ENCODE results near the gene MCC. TPM values are rescaled to one million over a fixed set of nuclear protein-coding genes. Genes with fewer than 3 reads are reported as not detected.

Gene MCC
- total RNA-seq, 1 donor from 2014 or later, result 36.3 TPM

- ATAC-seq, result no peak
- DNase-seq (ENCODE audit: low spot score), result no peak
Measured at GRCh38 chr5:113188436-113188835, 299.8 kb downstream of the MCC start.

- DNase-seq (ENCODE audit: low spot score), result no peak
- ATAC-seq, result no peak
Measured at GRCh38 chr5:113187906-113188305, 300.3 kb downstream of the MCC start.

DNA sequence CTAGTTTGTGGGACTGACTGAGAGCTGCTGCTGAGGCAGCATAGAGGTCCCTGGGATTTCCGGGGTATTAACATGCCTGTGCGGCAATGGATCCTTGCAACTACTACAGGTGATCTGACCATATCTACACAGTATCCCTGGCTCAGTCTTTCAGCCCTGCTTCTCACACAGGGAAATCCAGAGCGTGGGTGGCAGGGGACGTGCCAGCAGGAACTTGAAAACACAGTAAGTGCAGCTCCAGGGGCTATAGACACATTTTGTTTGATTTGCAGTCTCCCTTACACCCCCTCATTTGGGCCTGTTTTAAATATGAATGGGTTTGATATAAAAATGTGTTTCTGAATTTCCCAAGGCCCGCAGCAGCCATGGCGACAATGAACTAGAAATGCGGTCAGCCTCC, 302.2 kb downstream of the MCC start:
- DNase-seq (ENCODE audit: low spot score), result no peak
- ATAC-seq, result no peak

- DNase-seq (ENCODE audit: low spot score) (no peak), ATAC-seq (no peak)
Measured at GRCh38 chr5:113183694-113184093, 304.6 kb downstream of the MCC start.

GRCh38 chr5:113182658-113183344, 305.5 kb downstream of the MCC start:
- no peak for ATAC-seq

DNA sequence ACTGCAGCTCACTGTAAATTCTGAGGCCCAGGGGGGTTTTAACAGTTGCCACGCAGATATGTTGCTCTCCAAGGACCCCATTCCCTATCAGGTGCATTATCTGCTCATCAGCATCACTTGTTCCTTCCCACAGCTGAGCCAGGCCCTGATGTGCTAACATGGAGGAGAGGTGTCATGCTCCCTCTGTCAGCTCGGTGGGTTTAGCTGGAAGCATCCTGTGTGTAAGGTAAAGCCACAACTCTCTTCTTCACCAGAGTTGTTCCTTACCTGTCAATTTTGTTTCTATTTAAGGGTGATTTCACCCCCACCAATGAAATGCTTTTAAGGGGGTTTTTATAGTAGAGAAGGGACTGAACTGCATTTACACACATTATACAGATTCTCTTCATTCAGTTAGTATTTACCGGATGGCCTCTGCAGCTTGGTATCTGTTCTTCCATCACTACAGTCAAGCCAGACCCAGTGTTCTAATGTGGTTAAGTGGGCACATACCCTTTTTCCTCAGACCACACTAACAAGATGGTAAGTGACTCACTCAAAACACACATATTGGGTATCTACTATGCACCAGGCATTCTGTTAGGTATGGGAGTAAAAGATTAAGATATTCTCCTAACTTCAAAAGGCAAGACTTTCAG, 306.3 kb downstream of the MCC start:
- DNase-seq (ENCODE audit: low spot score) (no peak), ATAC-seq (no peak)

More at GRCh38 chr5:113182658-113183344, 305.5 kb downstream of the MCC start:
- no peak for DNase-seq (ENCODE audit: low spot score)

- ATAC-seq, result no peak
- DNase-seq (ENCODE audit: low spot score), result no peak
Measured at GRCh38 chr5:113181409-113181808, 306.8 kb downstream of the MCC start.

DNA sequence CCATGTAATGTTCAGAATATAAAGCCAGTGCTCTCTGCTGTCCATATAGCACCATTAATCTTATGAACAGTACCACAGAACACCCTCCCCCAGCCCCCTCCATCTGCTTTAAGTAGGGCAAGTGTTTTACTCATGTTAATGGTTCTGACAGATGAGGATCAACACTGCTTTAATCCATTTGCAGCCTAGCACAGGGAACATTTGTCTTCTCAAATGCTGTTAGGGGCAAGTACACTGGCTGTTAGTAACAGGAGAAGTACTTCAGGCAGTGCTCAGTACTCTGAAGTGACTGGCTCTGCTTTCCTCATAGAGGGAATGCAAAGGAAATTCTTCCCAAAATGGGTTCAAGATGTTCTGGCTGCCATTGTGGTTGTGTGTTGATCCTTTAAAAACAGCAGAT, 309.1 kb downstream of the MCC start:
- ATAC-seq, result no peak
- no peak for DNase-seq (ENCODE audit: low spot score)

GRCh38 chr5:113178073-113178779, 310.0 kb downstream of the MCC start:
- DNase-seq (ENCODE audit: low spot score) (no peak), ATAC-seq (peak; percentile 8)

- DNase-seq (ENCODE audit: low spot score) (peak; percentile 62), ATAC-seq (peak; percentile 86)
Measured at GRCh38 chr5:113177225-113177624, 311.0 kb downstream of the MCC start.

DNA sequence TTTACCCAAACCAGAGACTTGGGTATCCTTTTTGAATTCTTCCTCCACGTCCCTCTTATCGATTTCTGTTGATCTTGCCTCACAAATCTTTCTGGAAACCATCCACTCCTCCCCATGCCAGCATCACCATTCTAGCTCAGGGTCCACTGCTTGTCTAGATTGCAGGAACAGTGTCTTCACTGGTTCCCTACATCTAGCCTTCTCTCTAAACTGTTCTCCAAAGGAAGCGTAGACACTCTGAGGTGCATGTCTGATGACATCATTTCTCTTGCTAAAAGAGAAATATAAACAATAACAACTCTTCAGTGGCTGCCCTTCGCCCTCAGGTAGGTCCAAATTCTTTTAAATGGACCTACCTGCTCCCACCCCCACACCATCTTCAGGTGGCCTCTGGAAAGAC, 311.5 kb downstream of the MCC start:
- DNase-seq (ENCODE audit: low spot score) (no peak), ATAC-seq (peak; percentile 61)

DNA sequence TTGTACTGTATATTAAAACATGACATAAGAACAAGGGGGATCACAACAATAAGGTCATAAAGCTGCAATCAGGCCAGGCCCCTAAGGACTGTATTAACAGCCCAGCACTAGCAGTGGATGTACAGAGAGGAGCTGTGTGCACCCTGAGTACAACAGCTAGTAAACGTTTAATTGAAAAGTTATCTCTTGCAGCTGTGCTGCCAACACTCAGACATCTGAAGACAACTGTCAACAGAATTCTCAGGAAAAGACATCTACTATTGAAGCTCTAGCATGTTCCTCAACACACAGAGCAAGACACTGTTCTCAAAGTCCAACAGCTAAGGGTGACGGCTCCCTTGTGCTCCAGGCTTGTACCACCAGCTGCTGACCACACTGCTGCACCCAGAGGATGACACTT, 312.1 kb downstream of the MCC start:
- ATAC-seq, result peak; percentile 27
- DNase-seq (ENCODE audit: low spot score), result no peak

DNA sequence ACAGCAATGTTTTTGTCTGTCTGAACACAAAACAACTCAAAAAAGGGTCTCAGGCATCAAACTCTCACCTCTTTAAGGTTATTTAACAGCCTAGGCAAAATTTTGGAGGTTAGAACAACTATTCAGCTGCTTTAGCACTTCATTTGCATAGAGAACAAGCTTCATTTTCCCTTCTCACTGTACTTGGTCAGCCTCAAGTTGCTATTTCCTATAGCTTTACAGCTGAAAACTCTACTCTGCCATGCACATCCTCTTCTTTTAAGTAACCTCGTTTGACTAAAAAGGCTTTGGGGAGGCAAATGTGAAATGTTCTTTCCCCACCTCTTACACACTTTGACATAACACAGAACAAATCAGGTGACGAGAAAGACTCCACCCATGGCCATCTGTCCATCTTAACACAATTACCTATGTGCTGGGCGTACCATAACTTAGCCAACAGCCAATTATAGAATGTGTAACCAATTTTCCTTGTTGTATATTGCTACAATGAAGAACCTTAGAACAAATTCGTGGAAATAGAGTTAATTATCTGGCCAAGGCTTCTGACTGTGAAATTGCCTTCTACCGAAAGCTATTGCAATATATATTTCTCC, 315.9 kb downstream of the MCC start:
- DNase-seq (ENCODE audit: low spot score) (no peak), ATAC-seq (no peak)

DNA sequence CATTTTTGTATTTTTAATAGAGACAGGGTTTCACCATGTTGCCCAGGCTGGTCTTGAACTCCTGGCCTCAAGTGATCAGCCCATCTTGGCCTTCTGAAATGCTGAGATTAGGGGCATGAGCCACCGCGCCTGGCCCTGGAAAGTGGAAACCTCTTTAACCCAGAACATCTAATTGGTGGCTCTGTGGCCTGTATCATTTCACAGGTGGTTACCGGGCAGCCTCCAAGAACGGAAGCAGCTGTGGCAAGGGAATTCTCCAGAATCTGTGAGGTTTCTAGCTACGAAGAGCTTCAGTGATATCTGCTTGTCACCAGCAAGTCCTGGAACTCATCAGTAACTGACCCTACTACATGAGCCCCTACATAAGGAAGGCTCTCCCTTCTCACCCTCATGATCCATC, 316.7 kb downstream of the MCC start:
- no peak for ATAC-seq
- no peak for DNase-seq (ENCODE audit: low spot score)

DNA sequence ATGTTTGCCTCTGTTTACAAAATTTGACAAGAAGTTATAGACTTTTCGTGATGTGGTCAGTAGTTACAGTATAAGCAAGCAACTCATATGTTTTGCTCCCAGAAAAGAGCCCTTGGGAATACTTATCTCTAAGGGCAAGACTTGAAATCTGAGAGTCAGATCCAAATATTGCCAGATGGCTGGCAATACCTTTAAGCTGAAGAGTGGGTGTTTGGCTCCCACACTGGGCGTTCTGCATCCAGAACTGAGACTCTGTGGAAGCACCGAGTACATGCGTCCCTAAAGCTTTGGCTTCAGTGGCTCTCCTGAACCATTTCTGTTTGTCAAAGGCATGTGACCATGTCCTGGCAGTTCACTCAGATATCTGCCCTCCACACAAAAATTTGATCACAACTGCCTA, 317.5 kb downstream of the MCC start:
- DNase-seq (ENCODE audit: low spot score) (no peak), ATAC-seq (peak; percentile 32)

DNA sequence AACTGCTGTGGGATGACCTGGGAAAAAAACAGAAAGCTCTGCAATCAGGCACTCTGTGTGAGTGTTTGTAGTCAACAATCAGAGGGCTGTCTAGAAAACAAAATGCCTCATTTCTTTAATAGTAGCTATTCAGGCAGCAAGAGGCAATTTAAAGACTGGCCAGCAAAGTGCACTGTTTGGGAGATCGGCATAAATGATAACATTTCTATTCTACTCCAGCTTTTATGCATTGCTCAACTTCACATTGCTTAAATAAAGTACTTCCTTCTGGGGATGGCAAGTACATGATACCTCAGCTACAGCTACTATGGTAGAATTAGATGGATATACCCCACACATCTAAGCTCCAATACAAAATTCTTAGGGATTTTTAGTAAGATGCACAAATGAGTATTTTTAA, 318.5 kb downstream of the MCC start:
- DNase-seq (ENCODE audit: low spot score) (no peak), ATAC-seq (peak; percentile 35)

GRCh38 chr5:113167985-113168384, 320.3 kb downstream of the MCC start:
- ATAC-seq (no peak), DNase-seq (ENCODE audit: low spot score) (no peak)

DNA sequence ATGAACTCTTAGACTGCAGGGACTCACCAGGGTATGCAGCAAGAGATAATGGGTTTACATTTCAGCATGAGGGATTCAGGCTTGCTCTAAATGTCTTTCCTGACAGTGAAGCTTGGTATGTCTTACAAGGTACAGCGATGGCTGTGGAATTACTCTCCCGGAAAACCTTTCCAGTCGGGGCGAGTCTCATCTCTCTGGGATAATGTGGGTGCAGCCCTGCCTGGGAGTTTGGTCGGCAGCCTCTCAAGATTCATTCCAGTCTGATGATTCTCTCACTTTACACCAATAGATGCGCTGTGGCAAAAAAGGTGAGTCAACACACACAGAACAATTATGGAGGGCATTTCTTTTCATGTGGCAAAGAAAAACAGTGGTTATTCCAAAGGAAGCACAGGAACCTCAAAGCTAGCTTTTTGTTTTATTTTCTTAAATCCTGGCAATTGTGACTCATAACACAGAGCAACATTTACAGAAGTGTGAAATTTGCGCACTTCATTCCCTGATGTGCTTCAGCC, 321.3 kb downstream of the MCC start:
- ATAC-seq (no peak), DNase-seq (ENCODE audit: low spot score) (no peak)

GRCh38 chr5:113166261-113166660, 322.0 kb downstream of the MCC start:
- DNase-seq (ENCODE audit: low spot score) (no peak), ATAC-seq (peak; percentile 48)

DNA sequence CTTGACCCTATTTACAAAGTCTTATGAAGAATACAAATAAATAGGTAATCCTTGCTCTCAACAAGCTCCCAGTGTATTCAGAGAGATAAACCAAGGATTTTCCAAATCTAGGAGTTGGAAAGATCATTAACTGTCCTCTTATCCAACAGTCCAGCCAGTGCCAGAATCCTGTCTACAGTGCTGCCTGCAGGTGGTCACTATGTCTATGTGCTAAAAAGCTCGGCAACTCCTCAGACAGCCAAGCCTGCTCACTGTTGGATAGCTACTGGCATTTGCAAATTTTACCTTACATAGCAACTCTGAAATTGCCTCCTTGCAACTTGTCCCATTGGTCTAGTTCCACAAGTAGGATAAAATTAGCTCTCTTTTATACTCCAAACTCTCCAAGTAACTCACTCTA, 324.2 kb downstream of the MCC start:
- peak; percentile 17 for ATAC-seq
- no peak for DNase-seq (ENCODE audit: low spot score)

DNA sequence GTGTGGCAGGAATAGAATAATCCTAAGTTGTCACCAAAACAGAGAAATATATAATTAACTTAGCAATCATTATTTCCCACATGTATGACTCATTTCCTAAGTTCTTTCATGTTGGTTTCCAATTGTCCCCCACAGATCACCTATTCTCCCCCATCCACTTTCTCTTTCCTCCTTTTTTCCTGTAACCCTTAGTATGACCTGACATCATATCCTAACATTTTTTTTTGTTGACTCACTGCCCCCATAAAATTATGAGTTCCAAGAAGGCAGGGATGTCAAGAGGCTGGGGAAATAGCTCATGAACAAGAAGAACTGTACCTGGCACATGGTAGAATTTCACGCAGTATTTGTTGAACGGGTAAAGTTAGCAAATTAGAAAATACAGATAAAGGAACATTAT, 324.9 kb downstream of the MCC start:
- DNase-seq (ENCODE audit: low spot score) (no peak), ATAC-seq (no peak)

DNA sequence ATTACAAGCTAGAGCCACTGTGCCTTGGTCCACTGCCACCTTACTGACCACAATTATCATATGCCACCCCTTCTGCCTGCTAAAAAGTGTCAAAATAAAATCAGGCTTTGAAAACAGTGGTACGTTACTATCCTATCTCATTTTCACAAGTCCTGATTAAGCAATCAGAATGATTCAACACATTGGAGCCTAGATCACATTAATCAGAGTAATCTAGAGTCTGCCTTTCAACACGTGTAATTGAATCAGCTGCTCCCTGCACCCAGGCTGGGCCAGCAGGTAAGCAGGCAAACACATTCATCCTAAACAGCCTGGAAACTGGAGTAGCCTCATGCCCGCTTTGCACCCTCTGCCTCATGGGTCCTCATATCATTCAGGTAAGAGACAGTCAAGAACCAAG, 325.5 kb downstream of the MCC start:
- peak; percentile 17 for ATAC-seq

More for the DNA sequence above, 325.5 kb downstream of the MCC start:
- no peak for DNase-seq (ENCODE audit: low spot score)

All from left lobe of liver (tissue), 2 donors.